ENCODE results near the gene EPB41. TPM values are rescaled to one million over a fixed set of nuclear protein-coding genes. Genes with fewer than 3 reads are reported as not detected.

EPB41 gene
- total and polyA plus RNA-seq, 2 donors = 18.6 to 98.0 TPM

DNA sequence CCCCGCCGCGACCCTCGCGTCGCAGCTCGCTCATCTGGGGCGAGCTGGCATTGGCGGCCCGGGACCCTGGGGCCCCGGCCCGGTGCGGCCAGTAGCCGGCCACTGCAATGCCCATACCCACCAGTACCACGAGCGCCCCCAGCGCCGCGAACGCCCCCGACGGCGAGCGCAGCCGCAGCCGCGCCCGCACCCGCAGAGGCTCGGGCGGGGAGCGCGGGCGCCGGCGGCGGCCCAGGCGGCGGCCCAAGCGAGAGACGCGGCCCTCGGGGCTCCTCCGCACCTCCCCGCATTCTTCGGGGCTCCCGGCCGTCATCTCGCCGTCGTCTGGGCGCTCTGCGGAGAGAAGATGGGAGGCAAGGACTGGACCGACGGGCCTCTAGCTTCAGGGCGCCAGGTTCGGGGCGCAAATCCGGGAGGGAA lies 207.2 kb downstream of the EPB41 start:
- Histone ChIP-seq H3K36me3 (ENCODE audit: control insufficient read depth in 2 of 2, insufficient read depth in 2 of 2, low read length in 1 of 2) (peaks cover 19 to 26% of the 10 kb centered on the region in 2 donors), H3K4me3 (ENCODE audit: low read length in 2 of 2) (peak overlapping the region in 1 of 2 donors; percentile 21), H3K27me3 (ENCODE audit: control insufficient read depth in 2 of 2, insufficient read depth in 1 of 2, low read length in 1 of 2) (peaks cover 56 to 67% of the 10 kb centered on the region in 2 donors), H3K27ac (ENCODE audit: low read depth in 1 of 2, low read length in 1 of 2) (no peak overlapping the region), H3K9me3 (ENCODE audit: control insufficient read depth in 2 of 2, insufficient read depth in 1 of 2, low read length in 1 of 2) (peaks cover 3 to 9% of the 10 kb centered on the region in 2 donors), H3K4me1 (ENCODE audit: control insufficient read depth in 2 of 2, insufficient read depth in 2 of 2, low read length in 2 of 2) (peaks cover 8 to 15% of the 10 kb centered on the region in 2 donors)
- no peak for DNase-seq (ENCODE audit: low read depth in 6 of 9, low spot score in 9 of 9)
- WGBS = 3% methylated on average over 59 of the region's 59 CpGs

DNA sequence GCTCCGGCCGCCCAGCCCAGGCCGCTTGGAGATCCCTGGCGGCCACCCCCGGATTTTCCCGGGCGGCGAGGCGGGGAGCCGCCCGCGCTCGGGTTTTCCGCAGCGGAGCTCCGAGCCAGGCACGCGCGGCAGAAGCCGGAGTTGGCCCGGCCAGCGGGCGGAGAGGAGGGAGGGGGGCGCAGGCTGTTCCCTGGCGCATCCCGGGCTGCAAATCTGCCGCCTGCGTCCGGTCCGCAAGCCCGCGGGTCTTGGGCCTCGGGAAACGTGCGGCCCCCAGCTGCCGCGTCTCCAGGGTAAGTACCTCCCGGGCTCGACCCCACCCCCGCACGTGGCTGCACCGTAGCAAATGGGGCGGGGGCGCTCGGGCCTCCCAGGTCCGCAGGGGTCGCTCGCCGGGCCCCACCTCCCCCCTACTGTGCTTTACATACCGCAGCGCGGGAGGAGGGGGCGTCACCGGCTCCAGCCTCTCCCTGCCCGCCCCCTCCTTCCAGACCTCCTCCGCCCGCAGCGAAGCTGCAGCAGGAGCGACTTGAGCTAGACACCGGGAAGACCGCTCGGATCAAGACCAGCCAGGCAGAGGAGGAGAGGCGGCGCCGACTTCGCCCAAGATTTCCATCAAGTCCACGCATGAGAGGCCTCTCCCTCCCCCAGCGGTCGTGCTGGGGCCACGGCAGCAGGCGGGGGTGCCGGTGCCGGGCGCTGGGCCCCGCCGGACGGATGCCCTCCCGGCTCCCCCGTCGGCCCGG lies 207.7 kb downstream of the EPB41 start:
- Histone ChIP-seq H3K4me3 (ENCODE audit: low read length in 2 of 2) (peak overlapping the region in 1 of 2 donors; percentile 21), H3K9me3 (ENCODE audit: control insufficient read depth in 2 of 2, insufficient read depth in 1 of 2, low read length in 1 of 2) (peaks cover 3 to 9% of the 10 kb centered on the region in 2 donors), H3K36me3 (ENCODE audit: control insufficient read depth in 2 of 2, insufficient read depth in 2 of 2, low read length in 1 of 2) (peaks cover 15 to 21% of the 10 kb centered on the region in 2 donors), H3K4me1 (ENCODE audit: control insufficient read depth in 2 of 2, insufficient read depth in 2 of 2, low read length in 2 of 2) (peaks cover 8 to 15% of the 10 kb centered on the region in 2 donors), H3K27me3 (ENCODE audit: control insufficient read depth in 2 of 2, insufficient read depth in 1 of 2, low read length in 1 of 2) (peaks cover 56 to 67% of the 10 kb centered on the region in 2 donors), H3K27ac (ENCODE audit: low read depth in 1 of 2, low read length in 1 of 2) (no peak overlapping the region)
- no peak for DNase-seq (ENCODE audit: low read depth in 6 of 9, low spot score in 9 of 9)
- 3% methylated on average over 81 of the region's 81 CpGs for WGBS

DNA sequence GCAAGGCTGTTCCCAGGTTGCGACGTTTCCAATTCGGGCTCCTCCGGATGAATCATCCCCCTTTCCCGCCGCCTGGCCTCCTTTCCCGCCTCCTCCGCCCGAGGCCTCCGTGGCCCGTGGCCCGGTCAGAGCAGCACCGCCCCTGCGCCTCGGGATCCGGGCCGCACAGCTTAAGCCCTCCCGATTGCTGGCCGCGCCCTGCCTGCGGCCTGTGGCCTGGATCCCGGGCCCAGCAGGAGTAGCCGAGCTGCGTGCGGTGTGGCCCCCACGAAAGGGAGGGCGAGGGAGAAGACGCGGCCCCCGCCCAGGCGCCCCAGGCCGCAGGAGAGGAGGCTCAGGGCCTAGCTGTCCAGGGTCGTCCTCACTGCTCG lies 208.3 kb downstream of the EPB41 start:
- DNase-seq (ENCODE audit: low read depth in 6 of 9, low spot score in 9 of 9) = no peak
- peak overlapping the region in 1 of 2 donors; percentile 15 for H3K4me3 ChIP-seq (ENCODE audit: low read length in 2 of 2)
- H3K27me3 ChIP-seq (ENCODE audit: control insufficient read depth in 2 of 2, insufficient read depth in 1 of 2, low read length in 1 of 2) = peaks cover 56 to 73% of the 10 kb centered on the region in 2 donors
- peak overlapping the region; percentile 32 to 69 for H3K27ac ChIP-seq (ENCODE audit: low read depth in 1 of 2, low read length in 1 of 2)
- 4% methylated on average over 34 of the region's 34 CpGs for WGBS
- H3K36me3 ChIP-seq (ENCODE audit: control insufficient read depth in 2 of 2, insufficient read depth in 2 of 2, low read length in 1 of 2) = peaks cover 9 to 15% of the 10 kb centered on the region in 2 donors
- peaks cover 8 to 15% of the 10 kb centered on the region in 2 donors for H3K4me1 ChIP-seq (ENCODE audit: control insufficient read depth in 2 of 2, insufficient read depth in 2 of 2, low read length in 2 of 2)
- H3K9me3 ChIP-seq (ENCODE audit: control insufficient read depth in 2 of 2, insufficient read depth in 1 of 2, low read length in 1 of 2) = peaks cover 3 to 9% of the 10 kb centered on the region in 2 donors

DNA sequence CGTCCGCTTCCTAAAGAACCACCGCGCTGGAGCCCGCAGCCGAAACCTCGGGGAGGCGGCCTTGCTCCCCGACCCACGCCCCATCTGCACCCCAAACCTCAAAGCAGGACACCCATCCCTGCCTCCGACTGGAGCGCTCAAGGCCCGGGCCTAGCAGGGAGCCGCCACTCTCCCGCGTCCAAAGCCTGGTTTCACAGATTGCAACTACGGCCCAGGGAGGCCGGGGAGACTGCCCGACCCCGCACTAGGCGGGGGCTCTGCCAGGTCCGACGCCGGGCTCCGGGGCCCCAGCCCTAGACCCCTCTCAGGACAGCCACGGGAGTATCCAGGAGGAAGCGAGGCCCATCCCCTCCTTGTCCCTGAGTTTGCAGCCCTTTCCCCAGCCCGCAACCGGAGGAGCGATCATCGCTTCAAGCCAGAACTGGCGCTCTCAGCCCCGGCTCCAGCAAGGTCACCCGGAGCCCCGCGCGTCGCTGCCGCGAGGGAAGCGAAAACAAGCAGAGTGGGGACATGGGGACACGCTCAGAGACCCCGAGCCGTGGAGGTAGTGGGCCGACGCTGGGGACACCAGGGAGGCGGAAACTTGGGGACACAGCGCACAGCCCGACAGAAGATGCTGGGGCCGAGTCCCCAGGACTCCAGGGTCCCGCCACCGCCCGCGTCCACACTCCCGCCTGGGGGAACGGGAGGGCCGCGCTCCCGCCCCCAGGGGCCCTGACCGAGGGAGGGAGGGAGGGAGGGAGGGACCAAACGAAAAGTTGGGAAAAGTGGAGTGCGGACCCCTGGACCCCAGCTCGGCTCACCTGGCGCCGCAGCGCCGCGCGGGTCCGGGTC lies 208.9 kb downstream of the EPB41 start:
- Histone ChIP-seq H3K27ac (ENCODE audit: low read depth in 1 of 2, low read length in 1 of 2) (peak overlapping the region; percentile 32 to 69), H3K27me3 (ENCODE audit: control insufficient read depth in 2 of 2, insufficient read depth in 1 of 2, low read length in 1 of 2) (peaks cover 56 to 79% of the 10 kb centered on the region in 2 donors), H3K4me1 (ENCODE audit: control insufficient read depth in 2 of 2, insufficient read depth in 2 of 2, low read length in 2 of 2) (peaks cover 8 to 15% of the 10 kb centered on the region in 2 donors), H3K9me3 (ENCODE audit: control insufficient read depth in 2 of 2, insufficient read depth in 1 of 2, low read length in 1 of 2) (peaks cover 3 to 9% of the 10 kb centered on the region in 2 donors), H3K4me3 (ENCODE audit: low read length in 2 of 2) (peak overlapping the region in 1 of 2 donors; percentile 49), H3K36me3 (ENCODE audit: control insufficient read depth in 2 of 2, insufficient read depth in 2 of 2, low read length in 1 of 2) (peaks cover 7 to 9% of the 10 kb centered on the region in 2 donors)
- WGBS = 5% methylated on average over 70 of the region's 70 CpGs
- peak in 1 of 9 donors; percentile 18 for DNase-seq (ENCODE audit: low read depth in 6 of 9, low spot score in 9 of 9)

DNA sequence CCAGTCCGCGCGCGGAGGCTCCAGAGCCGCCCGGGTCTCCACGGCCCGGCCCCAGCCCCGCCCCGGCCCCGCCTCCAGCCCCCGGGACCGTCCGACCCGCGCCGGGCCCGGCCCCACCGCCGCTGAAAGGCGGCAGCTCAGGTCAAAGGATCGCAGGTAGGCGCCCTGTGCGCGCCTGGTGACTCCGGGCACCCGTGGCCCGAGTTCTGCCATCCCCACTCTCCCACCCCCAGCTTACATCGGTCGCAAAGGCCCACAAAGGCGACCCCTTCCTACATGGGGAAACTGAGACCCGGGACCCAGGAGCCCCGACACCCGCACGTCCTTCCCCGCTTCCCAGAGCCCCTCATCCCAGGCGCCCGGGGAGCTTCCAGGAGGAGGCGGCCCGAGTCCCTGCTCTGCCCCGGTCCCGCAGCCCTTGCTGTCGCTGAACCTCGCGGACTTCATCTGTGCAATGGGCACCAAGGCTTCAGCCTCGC lies 209.6 kb downstream of the EPB41 start, which contains the start of gene TMEM200B:
TSS of gene TMEM200B (minus strand) at position 17 of the 479 bp plus-strand sequence. CDS start 2,075 bp downstream, outside the sequence.
- H3K4me1 ChIP-seq (ENCODE audit: control insufficient read depth in 2 of 2, insufficient read depth in 2 of 2, low read length in 2 of 2) = peaks cover 8 to 15% of the 10 kb centered on the region in 2 donors
- H3K27ac ChIP-seq (ENCODE audit: low read depth in 1 of 2, low read length in 1 of 2) = peak within 1 kb of the TSS; percentile 33 to 70
- peaks cover 3 to 9% of the 10 kb centered on the region in 2 donors for H3K9me3 ChIP-seq (ENCODE audit: control insufficient read depth in 2 of 2, insufficient read depth in 1 of 2, low read length in 1 of 2)
- peaks cover 58 to 85% of the 10 kb centered on the region in 2 donors for H3K27me3 ChIP-seq (ENCODE audit: control insufficient read depth in 2 of 2, insufficient read depth in 1 of 2, low read length in 1 of 2)
- H3K36me3 ChIP-seq (ENCODE audit: control insufficient read depth in 2 of 2, insufficient read depth in 2 of 2, low read length in 1 of 2) = peaks cover 2% of the 10 kb centered on the region in 2 donors
- no peak for DNase-seq (ENCODE audit: low read depth in 6 of 9, low spot score in 9 of 9)
- 2% methylated on average over 46 of the region's 46 CpGs for WGBS
- peak within 1 kb of the TSS; percentile 24 to 49 for H3K4me3 ChIP-seq (ENCODE audit: low read length in 2 of 2)

DNA sequence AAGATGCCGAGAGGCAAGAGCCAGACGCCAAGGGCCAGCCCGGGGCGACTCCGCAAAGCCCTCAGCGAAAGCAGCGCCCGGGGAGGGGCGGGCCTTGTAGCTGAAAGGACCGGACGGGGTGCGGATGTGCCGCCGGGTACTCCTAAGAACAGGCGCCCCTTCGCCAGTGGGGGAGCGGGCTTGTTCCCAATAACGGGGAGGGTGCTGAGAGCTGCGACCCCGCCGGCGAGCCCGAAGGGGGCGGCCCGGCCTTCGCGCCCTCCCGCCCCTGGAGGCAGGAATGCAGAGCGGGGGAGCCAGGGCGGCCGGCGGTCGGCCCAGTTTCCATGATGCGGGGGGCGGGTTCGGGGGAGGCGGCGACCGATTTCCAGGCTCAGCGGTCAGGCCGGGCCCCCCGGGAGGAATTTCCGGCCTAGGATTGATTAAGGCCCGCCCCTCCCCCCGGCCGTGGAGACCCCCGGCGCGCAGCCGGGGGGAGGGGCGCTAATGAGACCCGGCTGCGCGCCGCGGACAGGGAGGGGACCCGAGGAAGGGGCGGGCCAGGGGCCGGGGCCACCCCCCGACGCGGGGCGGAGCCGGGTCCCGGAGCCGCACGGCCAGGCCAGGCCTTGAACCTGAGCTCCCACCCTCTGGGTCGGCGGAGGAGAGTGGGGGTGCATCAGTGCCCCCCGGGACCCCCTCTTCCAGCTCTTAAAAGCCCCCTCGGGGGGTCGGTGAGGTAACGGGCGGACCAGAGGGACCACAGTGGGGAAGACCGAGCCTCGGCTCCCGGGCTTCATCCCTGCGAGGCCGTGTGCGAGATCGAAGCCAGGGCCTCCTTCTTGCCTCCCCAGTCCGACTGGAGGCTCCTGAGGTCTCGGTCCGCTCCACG lies 210.2 kb downstream of the EPB41 start:
- H3K4me1 ChIP-seq (ENCODE audit: control insufficient read depth in 2 of 2, insufficient read depth in 2 of 2, low read length in 2 of 2) = peaks cover 8 to 15% of the 10 kb centered on the region in 2 donors
- H3K27me3 ChIP-seq (ENCODE audit: control insufficient read depth in 2 of 2, insufficient read depth in 1 of 2, low read length in 1 of 2) = peaks cover 58 to 84% of the 10 kb centered on the region in 2 donors
- H3K27ac ChIP-seq (ENCODE audit: low read depth in 1 of 2, low read length in 1 of 2) = peak overlapping the region; percentile 33 to 70

DNA sequence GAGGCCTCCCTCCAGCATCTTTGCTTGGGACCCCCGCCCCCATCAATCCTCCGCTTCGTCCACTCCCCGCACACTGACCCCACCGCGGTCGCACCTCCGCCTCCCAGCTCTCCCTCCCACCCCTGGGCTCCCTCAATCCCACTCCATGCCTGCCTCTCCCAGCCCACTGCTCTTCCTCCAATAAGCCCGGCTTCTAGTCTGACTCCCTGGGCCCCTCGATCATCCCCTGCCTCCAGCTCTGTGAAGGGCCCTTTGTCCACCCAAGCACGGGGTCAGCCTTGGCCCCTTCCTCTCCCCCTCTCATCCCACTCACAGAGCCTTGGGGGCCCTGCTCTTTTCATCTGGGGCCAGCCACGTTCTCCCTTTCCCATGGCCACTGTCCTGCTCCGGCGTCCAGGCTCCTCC lies 210.9 kb downstream of the EPB41 start:
- H3K4me1 ChIP-seq (ENCODE audit: control insufficient read depth in 2 of 2, insufficient read depth in 2 of 2, low read length in 2 of 2) = peaks cover 8 to 15% of the 10 kb centered on the region in 2 donors
- no peaks in the 10 kb centered on the region for H3K36me3 ChIP-seq (ENCODE audit: control insufficient read depth in 2 of 2, insufficient read depth in 2 of 2, low read length in 1 of 2)
- H3K27ac ChIP-seq (ENCODE audit: low read depth in 1 of 2, low read length in 1 of 2) = peak overlapping the region in 1 of 2 donors; percentile 17
- H3K9me3 ChIP-seq (ENCODE audit: control insufficient read depth in 2 of 2, insufficient read depth in 1 of 2, low read length in 1 of 2) = peaks cover 3 to 9% of the 10 kb centered on the region in 2 donors
- DNase-seq (ENCODE audit: low read depth in 6 of 9, low spot score in 9 of 9) = no peak
- peaks cover 55 to 84% of the 10 kb centered on the region in 2 donors for H3K27me3 ChIP-seq (ENCODE audit: control insufficient read depth in 2 of 2, insufficient read depth in 1 of 2, low read length in 1 of 2)
- H3K4me3 ChIP-seq (ENCODE audit: low read length in 2 of 2) = no peak overlapping the region
- WGBS = 78% methylated on average over 14 of the region's 14 CpGs

More for the DNA sequence above, 210.2 kb downstream of the EPB41 start:
- Histone ChIP-seq H3K4me3 (ENCODE audit: low read length in 2 of 2) (peak overlapping the region; percentile 24 to 49), H3K9me3 (ENCODE audit: control insufficient read depth in 2 of 2, insufficient read depth in 1 of 2, low read length in 1 of 2) (peaks cover 3 to 9% of the 10 kb centered on the region in 2 donors), H3K36me3 (ENCODE audit: control insufficient read depth in 2 of 2, insufficient read depth in 2 of 2, low read length in 1 of 2) (no peaks in the 10 kb centered on the region)
- DNase-seq (ENCODE audit: low read depth in 6 of 9, low spot score in 9 of 9) = peak in 2 of 9 donors; percentile 17 to 45
- 7% methylated on average over 85 of the region's 85 CpGs for WGBS

DNA sequence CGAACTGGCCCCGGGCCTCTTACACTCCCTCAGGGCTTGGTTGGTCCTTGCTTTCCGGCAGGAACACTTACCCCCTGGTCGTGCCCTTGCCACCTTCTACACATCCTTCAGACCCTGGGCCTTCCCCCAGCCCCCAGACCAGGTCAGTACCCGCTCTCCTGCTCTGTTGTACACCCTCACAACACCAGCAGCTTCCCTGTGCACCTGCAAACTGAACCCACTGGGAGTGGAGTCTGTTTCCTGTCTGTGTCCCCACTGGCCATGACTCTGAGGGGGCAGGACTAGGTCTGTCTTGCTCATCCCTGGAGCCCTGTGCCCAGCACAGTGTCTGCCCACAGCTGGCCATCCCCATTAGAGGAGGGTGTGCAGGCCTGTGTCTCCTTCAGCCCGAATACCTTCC lies 211.4 kb downstream of the EPB41 start:
- Histone ChIP-seq H3K4me1 (ENCODE audit: control insufficient read depth in 2 of 2, insufficient read depth in 2 of 2, low read length in 2 of 2) (peaks cover 8 to 15% of the 10 kb centered on the region in 2 donors), H3K27me3 (ENCODE audit: control insufficient read depth in 2 of 2, insufficient read depth in 1 of 2, low read length in 1 of 2) (peaks cover 51 to 79% of the 10 kb centered on the region in 2 donors), H3K27ac (ENCODE audit: low read depth in 1 of 2, low read length in 1 of 2) (no peak overlapping the region), H3K9me3 (ENCODE audit: control insufficient read depth in 2 of 2, insufficient read depth in 1 of 2, low read length in 1 of 2) (peaks cover 3 to 9% of the 10 kb centered on the region in 2 donors), H3K4me3 (ENCODE audit: low read length in 2 of 2) (no peak overlapping the region), H3K36me3 (ENCODE audit: control insufficient read depth in 2 of 2, insufficient read depth in 2 of 2, low read length in 1 of 2) (no peaks in the 10 kb centered on the region)
- DNase-seq (ENCODE audit: low read depth in 6 of 9, low spot score in 9 of 9) = no peak
- WGBS = 95% methylated on average over 6 of the region's 6 CpGs

Data from thymus (tissue), 11 donors.